Measurements from ENCODE around the gene TMEM143. TPM values are rescaled to one million over a fixed set of nuclear protein-coding genes. Genes with fewer than 3 reads are reported as not detected.

TMEM143 gene
- total RNA-seq, 1 experiment from 2014 or later = 7.5 TPM

DNA sequence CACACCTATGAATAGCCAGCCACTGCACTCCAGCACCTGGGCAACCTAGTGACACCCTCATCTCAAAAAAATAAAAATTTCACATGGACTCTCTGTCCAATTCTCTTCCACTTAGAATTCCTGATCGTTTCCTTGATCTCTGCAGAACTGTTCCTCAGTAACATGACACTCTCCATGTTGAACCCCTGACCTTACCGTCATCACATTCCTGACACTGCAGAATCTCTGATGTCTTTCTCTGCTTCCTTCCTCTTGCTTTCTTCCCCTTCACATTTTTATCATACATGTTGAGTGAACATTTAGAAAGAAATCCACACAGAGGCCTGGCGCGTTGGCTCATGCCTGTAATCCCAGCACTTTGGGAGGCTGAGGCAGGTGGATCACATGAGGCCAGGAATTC is 78.8 kb downstream of the TMEM143 start:
- Histone ChIP-seq H3K9me3 (ENCODE audit: low read depth, low read length, poor library complexity, severe bottlenecking) (peaks cover 17% of the 10 kb centered on the region), H3K36me3 (ENCODE audit: insufficient read depth, low read length, poor library complexity, severe bottlenecking) (peaks cover 49% of the 10 kb centered on the region), H3K4me3 (ENCODE audit: low read depth, low read length, poor library complexity, severe bottlenecking) (no peak overlapping the region), H3K4me1 (ENCODE audit: insufficient read depth, low read length, poor library complexity, severe bottlenecking) (no peaks in the 10 kb centered on the region), H3K27ac (ENCODE audit: low read depth, low read length, poor library complexity, severe bottlenecking) (no peak overlapping the region), H3K27me3 (replicated peaks; ENCODE audit: insufficient read depth, low read depth, low read length, poor library complexity) (no peaks in the 10 kb centered on the region)
- TF ChIP-seq EZH2 (IDR thresholded peaks at IDR 0.05; ENCODE audit: borderline replicate concordance, low read depth, low read length, poor library complexity, severe bottlenecking) = no peak
- TF ChIP-seq, protein P1, sequence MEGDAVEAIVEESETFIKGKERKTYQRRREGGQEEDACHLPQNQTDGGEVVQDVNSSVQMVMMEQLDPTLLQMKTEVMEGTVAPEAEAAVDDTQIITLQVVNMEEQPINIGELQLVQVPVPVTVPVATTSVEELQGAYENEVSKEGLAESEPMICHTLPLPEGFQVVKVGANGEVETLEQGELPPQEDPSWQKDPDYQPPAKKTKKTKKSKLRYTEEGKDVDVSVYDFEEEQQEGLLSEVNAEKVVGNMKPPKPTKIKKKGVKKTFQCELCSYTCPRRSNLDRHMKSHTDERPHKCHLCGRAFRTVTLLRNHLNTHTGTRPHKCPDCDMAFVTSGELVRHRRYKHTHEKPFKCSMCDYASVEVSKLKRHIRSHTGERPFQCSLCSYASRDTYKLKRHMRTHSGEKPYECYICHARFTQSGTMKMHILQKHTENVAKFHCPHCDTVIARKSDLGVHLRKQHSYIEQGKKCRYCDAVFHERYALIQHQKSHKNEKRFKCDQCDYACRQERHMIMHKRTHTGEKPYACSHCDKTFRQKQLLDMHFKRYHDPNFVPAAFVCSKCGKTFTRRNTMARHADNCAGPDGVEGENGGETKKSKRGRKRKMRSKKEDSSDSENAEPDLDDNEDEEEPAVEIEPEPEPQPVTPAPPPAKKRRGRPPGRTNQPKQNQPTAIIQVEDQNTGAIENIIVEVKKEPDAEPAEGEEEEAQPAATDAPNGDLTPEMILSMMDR (conservative IDR thresholded peaks at IDR 0.05; ENCODE audit: low read depth, low read length) = no peak
- no TSS peak for BruUV-seq (replicated peaks)
- DNase-seq (ENCODE audit: low spot score) = no peak
- ChIA-PET POLR2A (ENCODE audit: low non-redundant PET) (no interaction called here), CTCF (no interaction called here)
- intact Hi-C loops (cut with micrococcal nuclease; ENCODE audit: unreplicated experiment) = no loop called here

DNA sequence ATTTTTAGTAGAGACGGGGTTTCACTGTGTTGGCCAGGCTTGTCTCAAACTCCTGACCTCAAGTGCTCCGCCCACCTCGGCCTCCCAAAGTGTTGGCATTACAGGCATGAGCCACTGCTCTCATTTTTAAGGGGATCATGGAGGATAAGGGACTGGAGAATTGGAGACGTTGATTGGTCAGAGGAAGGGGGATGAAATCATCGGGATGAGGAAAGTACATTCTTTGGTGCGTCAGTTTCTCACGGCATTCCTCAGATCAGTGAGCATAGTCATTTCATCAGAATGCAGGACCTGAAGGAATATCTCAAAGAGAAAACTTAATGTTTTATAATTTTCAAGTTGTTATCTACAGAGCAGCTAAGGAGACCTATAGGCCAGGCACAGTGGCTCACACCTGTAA is 79.8 kb downstream of the TMEM143 start:
- H3K27ac ChIP-seq (ENCODE audit: low read depth, low read length, poor library complexity, severe bottlenecking) = no peak overlapping the region
- no peak overlapping the region for H3K4me3 ChIP-seq (ENCODE audit: low read depth, low read length, poor library complexity, severe bottlenecking)
- H3K36me3 ChIP-seq (ENCODE audit: insufficient read depth, low read length, poor library complexity, severe bottlenecking) = peaks cover 49% of the 10 kb centered on the region
- ChIA-PET POLR2A (ENCODE audit: low non-redundant PET) (no interaction called here), CTCF (no interaction called here)
- TF ChIP-seq, protein P1 (conservative IDR thresholded peaks at IDR 0.05; ENCODE audit: low read depth, low read length) = no peak
- no peak for TF ChIP-seq EZH2 (IDR thresholded peaks at IDR 0.05; ENCODE audit: borderline replicate concordance, low read depth, low read length, poor library complexity, severe bottlenecking)
- H3K27me3 ChIP-seq (replicated peaks; ENCODE audit: insufficient read depth, low read depth, low read length, poor library complexity) = no peaks in the 10 kb centered on the region
- intact Hi-C loops (cut with micrococcal nuclease; ENCODE audit: unreplicated experiment) = no loop called here
- BruUV-seq (replicated peaks) = no TSS peak
- H3K9me3 ChIP-seq (ENCODE audit: low read depth, low read length, poor library complexity, severe bottlenecking) = peaks cover 17% of the 10 kb centered on the region
- no peaks in the 10 kb centered on the region for H3K4me1 ChIP-seq (ENCODE audit: insufficient read depth, low read length, poor library complexity, severe bottlenecking)
- DNase-seq (ENCODE audit: low spot score) = no peak

Other genes with a start within 250 kb of the TMEM143 start
- 200 and 204 TPM in 2 replicates for gene LIG1, start 193.6 kb downstream of the TMEM143 start, total RNA-seq (2021)
- gene ZSWIM9, start 193.3 kb downstream of the TMEM143 start, total RNA-seq (2021) = 12.0 and 15.8 TPM in 2 replicates
- gene CARD8, start 108.0 kb downstream of the TMEM143 start, total RNA-seq (2021) = 139 and 151 TPM in 2 replicates
- gene ZNF114, start 93.9 kb downstream of the TMEM143 start, total RNA-seq (2021) = 9.5 and 11.7 TPM in 2 replicates
- gene EMP3, start 38.4 kb downstream of the TMEM143 start, total RNA-seq (2021) = 170 and 187 TPM in 2 replicates
- gene SYNGR4, start 427 bp upstream of the TMEM143 start, total RNA-seq (2021) = 0.50 TPM in 1 of 2 replicates, not detected in the other
- 197 and 200 TPM in 2 replicates for gene KDELR1, start 27.6 kb upstream of the TMEM143 start, total RNA-seq (2021)
- gene GRIN2D, start 29.7 kb upstream of the TMEM143 start, total RNA-seq (2021) = 10.4 and 11.4 TPM in 2 replicates
- 86.4 and 109 TPM in 2 replicates for gene GRWD1, start 82.0 kb upstream of the TMEM143 start, total RNA-seq (2021)
- 6.5 and 7.0 TPM in 2 replicates for gene KCNJ14, start 91.6 kb upstream of the TMEM143 start, total RNA-seq (2021)
- gene CYTH2, start 105.4 kb upstream of the TMEM143 start, total RNA-seq (2021) = 120 and 125 TPM in 2 replicates
- gene LMTK3, start 147.9 kb upstream of the TMEM143 start, total RNA-seq (2021) = 0.52 and 1.0 TPM in 2 replicates
- gene SULT2B1, start 188.2 kb upstream of the TMEM143 start, total RNA-seq (2021) = 0.24 and 0.60 TPM in 2 replicates
- gene SPACA4, start 242.8 kb upstream of the TMEM143 start, total RNA-seq (2021) = not detected in 2 replicates

Measured in A673 (cell line).